Breast epithelium (tissue), 4 donors: ENCODE data around the gene GPC2. TPM values are rescaled to one million over a fixed set of nuclear protein-coding genes. Genes with fewer than 3 reads are reported as not detected.
"Not testable (repeated sequence)": the region's sequence is repeated elsewhere in the genome, so short reads cannot be mapped to it uniquely, and the experiment has no call there.

Source experiments
- DNase-seq, 2 donors: peaks; one replicate each; pipeline ENCODE4 v3.0.0-alpha.2; 2019; ENCODE audit warnings: low spot score in 2 of 2
- H3K27ac ChIP-seq, 2 donors: fragments of 200-600 bp; sonication (generic) in 1 of 2; one replicate each; pipeline ENCODE4 v1.5.1; 2016 to 2019; ENCODE audit warnings: mild to moderate bottlenecking in 1 of 2
- H3K27me3 ChIP-seq, 2 donors: fragments of 200-600 bp; sonication (generic) in 1 of 2; one replicate each; pipeline versions ENCODE4 v1.5.1 to v1.6.0; 2017 to 2019; ENCODE audit warnings: control low read depth in 1 of 2, mild to moderate bottlenecking in 1 of 2
- H3K36me3 ChIP-seq: fragments of 200-600 bp; one replicate; pipeline ENCODE4 v1.5.1; 2019
- H3K4me1 ChIP-seq, 2 donors: fragments of 200-600 bp; sonication (generic); one replicate each; pipeline ENCODE4 v1.5.1; 2016 to 2019; ENCODE audit warnings: control low read depth in 1 of 2
- H3K4me3 ChIP-seq, 3 donors: fragments of 200-600 bp; sonication (generic); 1 replicate in 2 of 3; 2 replicates in 1 of 3; pipeline ENCODE4 v1.5.1; 2016 to 2019; ENCODE audit warnings: mild to moderate bottlenecking in 3 of 3, moderate library complexity in 2 of 3
- H3K9me3 ChIP-seq, 2 donors: fragments of 200-600 bp; sonication (generic) in 1 of 2; one replicate each; pipeline ENCODE4 v1.5.1; 2016 to 2019; ENCODE audit warnings: control low read depth in 1 of 2
- CTCF ChIP-seq, 3 donors: fragments of 450-650 bp; IDR thresholded peaks; one replicate each; pipeline ENCODE4 v1.5.1; 2016 to 2017; ENCODE audit warnings: antibody characterized with exemption in 3 of 3, mild to moderate bottlenecking in 3 of 3, moderate library complexity in 3 of 3
- POLR2A ChIP-seq: fragments of 450-650 bp; IDR thresholded peaks from one replicate; pipeline ENCODE4 v1.6.1; 2016; ENCODE audit warnings: antibody characterized with exemption, mild to moderate bottlenecking, moderate library complexity
- POLR2AphosphoS5 ChIP-seq, 3 donors: sonication (generic); formaldehyde crosslinking; IDR thresholded peaks; one replicate each; pipeline ENCODE4 v1.6.1; 2017; ENCODE audit warnings: antibody characterized with exemption in 3 of 3
- intact Hi-C: fragments of 100-400 bp; cut with DNase I; formaldehyde crosslinking; loops from one replicate; pipeline ENCODE4 v1.15.1; 2023; ENCODE audit warnings: low total_unique reads
- total RNA-seq, 3 donors: library from RNA; depleted of rRNA; stranded (reverse); fragments of >200 nt; gene quantifications; one replicate each; pipeline ENCODE4 v1.1.0, GENCODE V29; 2016

The GPC2 gene
- total RNA-seq, 3 donors from 2014 or later = 1.4 to 3.6 (median 3.4) TPM

GRCh38 chr7:100148559-100149328 lies 28.4 kb downstream of the GPC2 start, which contains the start of gene LAMTOR4:
LAMTOR4 (plus strand) TSS chr7:100148918; CDS start chr7:100148973, 55 bp downstream.
- Histone ChIP-seq H3K36me3 (no peaks in the 10 kb centered on the region), H3K9me3 (no peaks in the 10 kb centered on the region), H3K4me1 (peaks cover 5 to 7% of the 10 kb centered on the region in 2 donors), H3K27me3 (no peaks in the 10 kb centered on the region), H3K4me3 (peak within 1 kb of the TSS; percentile 86 to 94 (median 86)), H3K27ac (peak within 1 kb of the TSS; percentile 91 to 93)
- peak; percentile 99 for DNase-seq
- TF ChIP-seq POLR2AphosphoS5 (IDR thresholded peaks at IDR 0.05) = peak; percentile 34 to 87 (median 78)
- TF ChIP-seq CTCF (IDR thresholded peaks at IDR 0.05) = no peak
- peak; percentile 64 for TF ChIP-seq POLR2A
- intact Hi-C loops = loop anchor here (10.0 kb wide), 1 partner anchor 64 kb away; the partner anchor contains the start of genes COPS6 and ZNF3

- no peaks in the 10 kb centered on the region for H3K9me3 ChIP-seq
- H3K4me1 ChIP-seq = peaks cover 5 to 7% of the 10 kb centered on the region in 2 donors
- peak overlapping the region; percentile 78 to 91 for H3K27ac ChIP-seq
- no peak for TF ChIP-seq POLR2AphosphoS5 (IDR thresholded peaks at IDR 0.05)
- no peak for TF ChIP-seq POLR2A
- no peak for TF ChIP-seq CTCF (IDR thresholded peaks at IDR 0.05)
- no peaks in the 10 kb centered on the region for H3K27me3 ChIP-seq
- intact Hi-C loops = loop anchor here (10.0 kb wide), 1 partner anchor 63 kb away; the partner anchor contains the start of genes COPS6 and ZNF3
- H3K4me3 ChIP-seq = peak overlapping the region; percentile 86 to 94 (median 86)
- DNase-seq = no peak
- no peaks in the 10 kb centered on the region for H3K36me3 ChIP-seq
These were observed 29.0 kb downstream of the GPC2 start for GRCh38 chr7:100148225-100148558.

- TF ChIP-seq CTCF (IDR thresholded peaks at IDR 0.05) (no peak), POLR2A (no peak), POLR2AphosphoS5 (IDR thresholded peaks at IDR 0.05) (no peak)
- no peaks in the 10 kb centered on the region for H3K27me3 ChIP-seq
- no peak overlapping the region for H3K27ac ChIP-seq
- H3K9me3 ChIP-seq = no peaks in the 10 kb centered on the region
- intact Hi-C loops = loop anchor here (10.0 kb wide), 1 partner anchor 62 kb away; the partner anchor contains the start of genes COPS6 and ZNF3
- peaks cover 5 to 7% of the 10 kb centered on the region in 2 donors for H3K4me1 ChIP-seq
- no peak for DNase-seq
- no peaks in the 10 kb centered on the region for H3K36me3 ChIP-seq
- no peak overlapping the region for H3K4me3 ChIP-seq
These were observed 29.9 kb downstream of the GPC2 start for GRCh38 chr7:100147278-100147677.

GRCh38 chr7:100146350-100146749 lies 30.8 kb downstream of the GPC2 start:
- DNase-seq, H3K27ac ChIP-seq, H3K4me1 ChIP-seq, H3K9me3 ChIP-seq, H3K27me3 ChIP-seq, H3K4me3 ChIP-seq, H3K36me3 ChIP-seq: not testable (repeated sequence)
- intact Hi-C loops = loop anchor here (10.0 kb wide), 1 partner anchor 62 kb away; the partner anchor contains the start of genes COPS6 and ZNF3

GRCh38 chr7:100142461-100142860 lies 34.7 kb downstream of the GPC2 start:
- Histone ChIP-seq H3K9me3 (no peaks in the 10 kb centered on the region), H3K4me1 (no peaks in the 10 kb centered on the region), H3K27me3 (no peaks in the 10 kb centered on the region), H3K36me3 (no peaks in the 10 kb centered on the region), H3K4me3 (no peak overlapping the region), H3K27ac (no peak overlapping the region)
- TF ChIP-seq CTCF (IDR thresholded peaks at IDR 0.05) (no peak), POLR2AphosphoS5 (IDR thresholded peaks at IDR 0.05) (no peak), POLR2A (no peak)
- DNase-seq = no peak
- intact Hi-C loops = loop anchor here (10.0 kb wide), 1 partner anchor 58 kb away; the partner anchor contains the start of genes COPS6 and ZNF3
